ENCODE data around the gene MCM6. TPM values are rescaled to one million over a fixed set of nuclear protein-coding genes. Genes with fewer than 3 reads are reported as not detected.

The MCM6 gene
- polyA plus RNA-seq, 10 donors: 22.0 to 40.5 (median 26.3) TPM

- DNase-seq: no peak
Measured at GRCh38 chr2:135790423-135790822, 85.8 kb downstream of the MCM6 start.

Other genes starting within 250 kb of the MCM6 start
- 10 to 100 TPM; 66.9 to 94.0 (median 79.6) TPM for gene UBXN4, start 134.6 kb downstream of the MCM6 start, polyA plus RNA-seq (ENCODE audit: insufficient read length in 10 of 10)
- gene LCT, start 39.3 kb downstream of the MCM6 start, polyA plus RNA-seq (ENCODE audit: insufficient read length in 10 of 10): under 1 TPM in 1 of 10 donors, not detected in 9; 0.03 TPM
- 100 to 1,000 TPM in 5 of 10 donors, 10 to 100 TPM in 5; 76.2 to 118 (median 101) TPM for gene DARS1, start 109.2 kb upstream of the MCM6 start, polyA plus RNA-seq (ENCODE audit: insufficient read length in 10 of 10)
- gene CXCR4, start 241.7 kb upstream of the MCM6 start, polyA plus RNA-seq (ENCODE audit: insufficient read length in 10 of 10): 10 to 100 TPM; 28.9 to 47.9 (median 34.0) TPM